ENCODE data around the gene AUTS2. TPM values are rescaled to one million over a fixed set of nuclear protein-coding genes. Genes with fewer than 3 reads are reported as not detected.

The AUTS2 gene
- total and polyA plus RNA-seq, 10 of the 15 experiments (the other 5 are each of a cell fraction or from before 2014, with no cell fraction given), result 6.4 to 55.6 (median 21.6) TPM

- ChIA-PET CTCF (interaction anchor here (0.6 kb wide), 1 partner anchor 429 kb away, joined by 3 read pairs; no protein-coding TSS in a partner anchor), SMC1A (ENCODE audit: uncharacterized antibody, unreplicated experiment) (interaction anchor here (0.7 to 1.1 kb wide), 2 partner anchors 153 to 278 kb away, joined by 3 read pairs; no protein-coding TSS in a partner anchor), POLR2A (no interaction called here), RAD21 (ENCODE audit: unreplicated experiment) (no interaction called here)
- H3K9me3 ChIP-seq (replicated peaks; ENCODE audit: control insufficient read depth, insufficient read depth, low read length), result no peaks in the 10 kb centered on the region
- no peaks in the 10 kb centered on the region for H3K79me2 ChIP-seq (ENCODE audit: control insufficient read depth, insufficient read depth, low read length)
- no peak for TF ChIP-seq FOS (IDR thresholded peaks at IDR 0.05; ENCODE audit: borderline replicate concordance, extremely low read depth, insufficient read length)
- TF ChIP-seq IRF3 (IDR thresholded peaks at IDR 0.05), result no peak
- TF ChIP-seq CHD4 (IDR thresholded peaks at IDR 0.05), result no peak
- no peak for TF ChIP-seq CEBPZ (IDR thresholded peaks at IDR 0.05; ENCODE audit: low read depth, low read length)
- no peak for TF ChIP-seq RB1 (IDR thresholded peaks at IDR 0.05; ENCODE audit: borderline replicate concordance)
- TF ChIP-seq CBFB (IDR thresholded peaks at IDR 0.05; ENCODE audit: low read depth), result no peak
- TF ChIP-seq BMI1 (IDR thresholded peaks at IDR 0.05; ENCODE audit: borderline replicate concordance), result no peak
- TF ChIP-seq NFYB (IDR thresholded peaks at IDR 0.05; ENCODE audit: insufficient read depth, low read depth, low read length), result no peak
- no peak for TF ChIP-seq KDM1A (IDR thresholded peaks at IDR 0.05; ENCODE audit: borderline replicate concordance)
- TF ChIP-seq KLF5 (IDR thresholded peaks at IDR 0.05; ENCODE audit: partially characterized antibody), result no peak
- TF ChIP-seq RFX5 (IDR thresholded peaks at IDR 0.05; ENCODE audit: low read depth, low read length), result no peak
- TF ChIP-seq CHD2 (IDR thresholded peaks at IDR 0.05; ENCODE audit: borderline replicate concordance, low read depth, low read length), result no peak
- TF ChIP-seq ETV6 (conservative IDR thresholded peaks at IDR 0.05 in 1 of 2, IDR thresholded peaks at IDR 0.05 in 1 of 2; ENCODE audit: borderline replicate concordance in 1 of 2, low read depth in 1 of 2), result no peak
- TF ChIP-seq NR2C2 (IDR thresholded peaks at IDR 0.05; ENCODE audit: borderline replicate concordance, control insufficient read depth, insufficient read length, low read depth), result no peak
- TF ChIP-seq IRF5 (IDR thresholded peaks at IDR 0.05; ENCODE audit: borderline replicate concordance), result no peak
- TF ChIP-seq SMC3 (IDR thresholded peaks at IDR 0.05; ENCODE audit: borderline replicate concordance, low read length), result no peak
- H3K9ac ChIP-seq (ENCODE audit: control insufficient read depth, insufficient read depth, low read length), result no peak overlapping the region
- H3K27ac ChIP-seq (ENCODE audit: control insufficient read depth, insufficient read depth), result no peak overlapping the region
- peaks cover 0 to 2% of the 10 kb centered on the region in 2 experiments; a peak in 2 of 4 replicates for H3K36me3 ChIP-seq (ENCODE audit: control insufficient read depth in 2 of 2, insufficient read depth in 2 of 2, low read length in 1 of 2)
- no peak for DNase-seq (ENCODE audit: low read depth, low spot score)
- H3K4me3 ChIP-seq, result no peak overlapping the region
- FAIRE-seq, result no peak
- peaks cover 14% of the 10 kb centered on the region for H3K4me1 ChIP-seq (ENCODE audit: control insufficient read depth, insufficient read depth, low read length)
- BruUV-seq (replicated peaks), result no TSS peak
- H3K27me3 ChIP-seq (replicated peaks in 1 of 2; ENCODE audit: control insufficient read depth in 2 of 2, insufficient read depth in 2 of 2, low read length in 1 of 2), result no peaks in the 10 kb centered on the region
- WGBS (ENCODE audit: insufficient coverage, insufficient replicate concordance, low lambda C conversion rate, missing lambda C conversion rate), result 63% methylated on average over 8 of the region's 8 CpGs
- intact Hi-C loops (cut with micrococcal nuclease; ENCODE audit: unreplicated experiment), result loop anchor here (10.0 kb wide), 1 partner anchor 275 kb away; no protein-coding TSS in a partner anchor
- no peaks in the 10 kb centered on the region for H4K20me1 ChIP-seq (ENCODE audit: control insufficient read depth, insufficient read depth)
- no peak overlapping the region for H3K4me2 ChIP-seq (ENCODE audit: control insufficient read depth, insufficient read depth)
- in situ Hi-C loops (cut with MboI), result no loop called here
- no peak for ATAC-seq
- no peak overlapping the region for H2AFZ ChIP-seq (ENCODE audit: control insufficient read depth, low read depth, low read length)
Observed at GRCh38 chr7:70419526-70420380, 821.5 kb downstream of the AUTS2 start.

Data from GM12878 (cell line).